NCI-H748 (cell line): ENCODE measurements around the gene FYB2.

Experiments
- DNase-seq: peaks from one replicate; lab custom pipeline; 2025; ENCODE audit not compliant: unreplicated experiment; lab: John Stamatoyannopoulos, UW

The FYB2 gene

DNA sequence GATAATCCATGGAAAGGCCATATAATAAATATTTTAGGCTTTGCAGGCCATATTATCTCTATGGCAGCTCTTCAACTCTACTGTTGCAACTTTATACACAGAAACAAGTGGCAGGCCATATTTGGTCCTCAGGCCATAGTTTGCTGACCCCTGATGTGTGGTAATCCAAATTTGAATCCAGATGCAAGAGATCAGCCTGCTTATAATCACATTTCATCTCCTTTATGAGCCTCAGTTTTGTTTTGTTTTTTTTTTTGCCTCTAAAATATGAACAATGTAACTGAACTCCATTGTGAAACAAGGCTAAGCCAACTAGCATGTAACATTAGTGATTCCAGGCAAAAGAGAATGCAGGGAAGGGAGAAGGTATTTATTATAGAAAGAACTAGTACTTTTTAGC is 92.5 kb downstream of the FYB2 start:
- DNase-seq, result no peak

DNA sequence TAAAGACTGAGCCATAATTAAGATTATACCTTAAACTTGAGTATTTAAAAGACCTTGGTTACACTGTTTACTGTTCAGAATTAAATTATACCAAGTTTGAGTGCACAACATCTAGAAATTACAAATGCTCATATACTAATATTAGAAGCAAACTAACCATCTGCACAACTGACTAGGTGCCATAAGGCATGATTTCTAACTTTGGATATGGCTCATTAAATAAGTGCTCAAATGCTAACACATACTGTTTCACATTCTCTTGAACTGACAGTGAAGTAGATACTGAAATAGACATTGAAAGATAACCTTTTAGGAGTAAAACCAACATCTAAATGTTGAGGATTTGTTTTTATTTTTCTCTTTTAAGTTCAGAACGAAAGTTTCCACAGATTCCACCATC is 100.0 kb downstream of the FYB2 start:
- DNase-seq, result no peak

DNA sequence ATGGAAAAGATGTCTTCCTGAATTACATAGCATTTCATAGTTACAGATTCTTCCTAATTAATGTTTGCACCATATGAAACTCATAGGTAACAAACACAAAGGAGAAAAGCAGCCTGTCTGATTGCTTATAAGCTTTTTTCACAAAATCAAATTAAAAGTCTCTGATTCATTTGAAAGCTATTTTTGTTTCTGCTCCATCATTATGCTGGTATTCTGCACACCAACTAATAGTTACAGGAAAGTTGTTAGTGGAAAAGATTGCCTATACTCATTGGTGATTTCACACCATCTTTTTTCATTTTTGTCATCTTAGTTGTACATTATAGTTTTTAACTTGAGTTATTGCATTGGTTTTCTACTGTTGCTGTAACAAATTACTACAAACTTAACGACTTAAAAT is 104.0 kb downstream of the FYB2 start:
- DNase-seq, result no peak

DNA sequence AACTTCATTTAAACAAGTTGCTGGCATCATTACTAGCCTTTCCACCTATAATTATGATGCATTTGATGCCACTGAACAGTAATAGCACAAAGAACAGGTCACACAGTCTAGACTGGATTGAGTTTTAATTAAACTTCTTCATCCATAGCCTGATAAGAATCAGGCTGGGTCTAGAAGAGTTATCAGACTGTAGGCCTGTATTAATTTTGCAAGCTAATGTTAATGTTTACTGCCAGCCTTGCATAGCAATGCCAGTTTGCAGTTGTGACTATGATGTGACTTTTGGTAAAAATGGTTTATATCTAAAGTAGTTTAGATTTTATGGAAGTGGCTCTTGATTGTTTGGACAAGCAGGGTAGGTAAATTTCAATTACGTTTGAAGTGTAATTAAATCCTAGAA is 106.1 kb downstream of the FYB2 start:
- no peak for DNase-seq

DNA sequence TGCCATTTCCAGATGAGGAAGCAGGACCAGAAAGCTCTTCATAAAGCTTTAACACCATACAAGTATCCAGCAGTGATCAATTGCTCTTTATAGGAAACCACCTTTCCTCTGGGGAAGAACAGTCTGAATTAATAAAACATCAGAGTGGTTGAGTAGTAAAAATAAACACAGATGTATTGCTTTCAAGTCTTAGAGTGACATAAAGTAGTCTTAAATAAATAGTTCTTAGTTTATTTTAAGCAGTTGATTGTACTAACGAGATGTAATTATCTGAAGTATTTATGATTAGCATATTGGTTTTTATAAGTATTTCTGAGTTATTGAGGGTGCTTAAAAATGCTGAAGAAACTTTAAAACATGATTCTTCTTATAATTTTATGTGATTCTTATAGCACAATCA is 107.1 kb downstream of the FYB2 start:
- DNase-seq, result no peak

DNA sequence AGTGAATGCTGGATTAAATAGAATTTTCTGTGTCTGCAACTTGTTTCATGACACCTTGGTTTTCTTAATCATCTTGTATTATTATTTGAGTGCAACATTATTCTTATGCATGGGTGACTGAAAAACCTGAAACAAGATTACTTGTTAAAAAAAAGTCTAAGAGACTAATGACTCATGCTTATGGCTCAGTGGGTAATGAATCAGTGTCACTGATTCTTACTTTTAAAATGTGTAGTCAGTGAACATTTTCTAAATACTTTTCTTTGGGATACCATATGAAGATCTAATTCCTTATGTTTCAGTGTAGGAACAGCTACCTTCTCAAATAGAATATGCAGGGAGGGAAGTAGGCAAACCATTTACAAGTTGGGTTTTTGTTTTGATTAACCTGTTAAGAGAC is 108.6 kb downstream of the FYB2 start:
- no peak for DNase-seq

DNA sequence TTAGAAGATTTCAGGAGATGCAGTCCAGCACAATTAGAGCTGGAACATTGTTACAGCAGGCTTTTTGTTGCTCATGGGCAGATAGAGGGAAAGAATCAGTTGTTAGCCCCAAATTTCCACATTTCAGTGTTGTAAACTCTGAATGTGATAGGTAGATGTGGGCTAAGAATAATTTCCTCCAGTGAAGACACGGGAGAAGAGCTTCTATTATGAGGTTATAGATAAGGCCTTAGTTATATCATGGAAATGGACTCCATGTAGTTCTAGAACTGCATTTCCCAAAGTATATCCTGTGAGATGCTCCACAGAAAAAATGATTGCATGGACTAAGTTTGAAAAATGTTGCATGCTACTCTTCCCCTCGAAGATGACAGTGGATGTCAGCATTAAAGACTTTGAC is 109.2 kb downstream of the FYB2 start:
- DNase-seq, result no peak

DNA sequence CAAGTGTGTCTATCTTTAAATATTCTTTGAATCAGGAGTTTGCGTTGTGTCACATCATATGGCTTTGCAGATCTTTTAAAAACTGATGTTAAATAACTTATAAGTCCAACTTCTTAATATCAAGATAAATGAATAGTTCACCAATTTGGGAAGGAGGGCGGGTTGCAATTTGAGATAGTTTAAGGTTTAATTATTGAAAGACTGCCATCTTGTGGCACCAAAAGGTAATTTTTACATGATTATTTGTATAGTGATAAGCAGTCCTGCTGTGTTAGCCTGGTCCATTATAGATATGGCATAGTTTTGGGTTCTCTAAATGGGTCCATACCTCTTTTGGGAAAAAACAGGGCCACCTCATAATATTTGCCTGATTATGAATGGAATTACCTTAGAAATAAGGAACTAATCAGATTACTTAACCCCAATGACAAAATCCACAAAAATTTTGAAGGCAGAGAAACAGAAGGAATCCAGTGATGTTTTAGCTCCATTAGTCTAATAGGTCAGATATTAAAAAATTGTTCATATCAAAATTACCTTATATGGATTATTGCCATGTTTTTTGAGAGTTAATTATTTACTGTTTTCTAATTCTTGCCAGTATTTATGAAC is 109.8 kb downstream of the FYB2 start:
- peak; percentile 75 for DNase-seq

DNA sequence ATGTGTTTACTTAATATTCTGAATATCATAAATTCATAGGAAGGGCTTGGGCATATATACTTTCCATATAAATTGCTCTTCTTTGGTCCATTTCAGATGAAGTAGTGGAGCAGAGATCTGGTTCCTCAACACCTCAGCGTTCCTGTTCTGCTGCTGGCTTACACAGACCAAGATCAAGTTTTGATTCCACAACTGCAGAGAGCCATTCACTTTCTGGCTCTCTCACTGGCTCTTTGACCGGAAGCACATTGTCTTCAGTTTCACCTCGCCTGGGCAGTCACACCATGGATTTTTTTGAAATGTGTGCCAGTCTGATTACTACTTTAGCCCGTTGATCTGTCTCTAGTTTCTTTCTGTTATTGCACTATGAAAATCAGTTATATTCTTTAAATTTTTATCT is 111.8 kb downstream of the FYB2 start:
- no peak for DNase-seq

DNA sequence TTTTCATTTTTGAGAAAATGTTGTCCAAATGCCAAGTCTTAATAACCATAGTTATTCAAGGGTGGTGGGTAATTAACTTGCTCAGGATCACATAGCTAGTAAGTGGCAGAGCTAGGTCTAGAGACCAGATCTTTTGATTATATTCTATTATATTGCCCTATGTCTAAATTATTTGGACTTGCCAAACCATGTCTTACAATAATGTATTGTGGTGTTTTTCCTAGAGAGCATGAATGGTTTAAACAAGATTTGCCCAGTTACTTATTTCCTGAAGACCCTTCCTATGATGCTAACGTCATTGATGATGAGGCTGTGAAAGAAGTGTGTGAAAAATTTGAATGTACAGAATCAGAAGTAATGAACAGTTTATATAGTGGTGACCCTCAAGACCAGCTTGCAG is 115.5 kb downstream of the FYB2 start:
- DNase-seq, result no peak

DNA sequence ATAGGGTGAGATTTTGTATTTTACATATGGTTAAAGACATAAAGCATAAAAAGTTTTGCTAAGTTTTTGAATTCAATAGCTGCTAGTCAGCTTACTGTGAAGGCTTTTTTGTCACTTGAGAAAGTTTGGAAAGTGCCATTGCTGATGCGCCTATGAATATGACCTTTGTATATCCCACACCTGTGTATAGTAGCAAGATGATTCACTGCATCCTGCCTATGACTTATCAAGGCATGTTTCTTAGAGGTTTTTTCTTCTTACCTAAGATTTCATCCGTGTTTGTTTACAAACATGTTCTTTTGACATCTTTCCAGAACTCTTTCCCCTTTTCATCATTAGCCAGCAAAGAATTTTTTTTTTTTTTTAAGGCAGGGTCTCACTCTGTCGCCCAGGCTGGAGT is 122.5 kb downstream of the FYB2 start:
- no peak for DNase-seq

DNA sequence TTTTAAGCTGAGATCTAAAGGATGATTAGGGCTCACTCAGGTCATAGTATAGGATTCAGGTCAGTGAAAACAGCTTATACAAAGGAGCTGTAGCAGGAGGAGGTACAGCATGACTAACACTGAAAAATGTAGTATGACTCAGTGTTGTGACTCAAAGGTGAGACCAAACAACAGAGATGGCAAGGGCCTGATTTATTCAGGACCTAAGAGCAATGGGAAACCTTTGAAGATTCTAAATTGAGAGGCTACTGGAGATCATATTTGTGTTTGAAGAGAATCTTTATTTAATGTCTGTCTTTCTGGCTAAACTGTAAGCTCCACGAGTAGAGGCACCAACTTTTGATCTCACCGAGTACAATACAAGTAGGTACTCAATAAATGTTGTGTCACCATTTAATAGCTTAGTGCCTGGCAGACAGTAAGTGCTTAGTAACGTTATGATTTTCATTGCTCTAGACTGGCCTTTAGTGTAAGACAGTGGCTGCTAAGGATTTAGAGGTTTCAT is 130.6 kb downstream of the FYB2 start:
- no peak for DNase-seq

DNA sequence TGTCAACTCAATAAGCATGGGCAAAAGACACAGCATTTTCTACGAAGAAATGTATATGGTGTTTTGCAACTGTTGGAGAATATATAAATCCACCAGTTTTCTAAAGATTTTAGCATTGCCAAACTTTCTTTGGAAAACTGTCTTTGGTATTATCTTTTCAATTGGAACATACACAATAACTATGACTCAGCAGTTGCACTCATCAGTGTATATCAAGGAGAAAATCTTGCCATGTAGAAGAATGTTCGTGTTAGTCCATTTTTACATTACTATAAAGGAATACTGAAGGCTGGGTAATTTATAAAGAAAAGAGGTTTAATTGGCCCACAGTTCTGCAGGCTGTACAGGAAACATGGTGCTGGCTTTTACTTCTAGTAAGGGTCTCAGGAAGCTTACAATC is 133.0 kb downstream of the FYB2 start:
- DNase-seq, result no peak

DNA sequence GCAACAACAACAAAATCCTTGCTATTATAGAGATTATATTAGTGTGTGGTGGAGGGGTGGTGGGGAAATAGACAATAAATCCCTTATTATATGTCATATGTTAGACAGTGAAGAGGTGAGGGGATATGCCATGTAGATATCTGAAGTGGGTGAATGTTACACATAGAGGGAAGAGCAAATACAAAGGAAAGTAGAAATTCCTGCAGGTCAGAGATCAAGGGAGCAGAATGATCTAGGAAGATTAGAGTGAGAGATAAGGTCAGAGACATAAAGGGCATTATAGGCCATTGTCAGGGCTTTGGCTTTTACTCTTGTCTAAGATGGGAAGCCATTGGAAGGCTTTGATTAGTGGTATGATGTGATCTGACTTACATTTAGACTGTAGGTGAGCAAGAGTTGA is 135.6 kb downstream of the FYB2 start:
- no peak for DNase-seq

DNA sequence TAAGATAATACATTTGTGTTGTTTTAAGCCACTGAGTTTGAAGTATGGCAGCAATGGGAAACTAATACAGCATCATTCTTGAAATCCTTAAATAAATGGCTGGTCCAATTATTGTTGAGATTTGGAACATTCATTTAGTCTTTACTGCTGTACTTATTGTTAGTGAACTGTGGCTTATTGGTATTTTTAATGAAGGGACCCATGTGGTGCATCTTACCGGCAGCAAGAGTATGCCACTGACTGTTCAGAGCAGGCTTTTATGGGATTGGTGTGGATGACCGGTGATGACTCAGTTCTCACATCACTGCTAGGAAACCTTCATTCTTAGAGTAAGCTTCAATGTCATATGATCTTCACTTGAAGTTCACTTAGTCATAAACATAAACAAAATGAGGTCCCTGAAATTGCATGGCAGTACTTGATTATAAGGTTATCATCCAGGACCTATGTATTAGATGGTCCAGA is 142.6 kb downstream of the FYB2 start:
- DNase-seq, result no peak

DNA sequence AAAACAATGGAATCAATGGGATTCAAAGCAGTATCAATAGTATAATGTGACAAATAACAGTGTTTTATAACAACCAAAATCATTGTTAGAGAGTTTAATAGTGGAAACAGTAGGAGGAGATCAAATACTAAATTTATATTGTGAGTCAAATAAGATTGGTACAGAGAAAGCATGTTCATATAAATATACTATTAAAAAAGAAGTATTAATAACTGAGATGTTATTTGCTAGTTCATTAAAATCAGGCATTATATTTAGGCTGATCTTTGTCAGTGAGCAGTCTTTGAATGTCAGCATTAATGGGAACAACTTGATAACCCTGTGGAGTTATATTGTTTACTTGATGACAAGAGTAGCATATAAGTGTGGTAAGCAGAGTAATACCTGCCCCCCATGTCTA is 143.4 kb downstream of the FYB2 start:
- DNase-seq, result no peak

DNA sequence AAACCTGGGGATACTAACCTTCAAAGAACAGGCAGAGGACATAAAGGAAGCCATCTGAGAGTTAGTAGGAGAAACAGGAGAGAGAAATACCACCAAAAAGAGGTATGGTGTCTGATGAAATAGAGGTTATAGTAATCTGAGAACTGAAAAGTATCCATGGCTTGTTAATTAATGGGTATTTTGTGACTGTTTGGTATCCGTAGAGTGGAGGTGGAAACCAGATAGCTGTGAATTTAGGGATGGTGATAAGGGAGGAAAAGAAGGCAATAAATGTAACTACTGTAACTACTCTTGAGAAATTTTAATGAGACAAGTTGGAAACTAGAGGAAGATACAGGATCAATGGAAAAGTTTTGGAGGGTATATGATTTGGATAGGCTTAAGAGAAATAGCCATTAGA is 146.6 kb downstream of the FYB2 start:
- no peak for DNase-seq

DNA sequence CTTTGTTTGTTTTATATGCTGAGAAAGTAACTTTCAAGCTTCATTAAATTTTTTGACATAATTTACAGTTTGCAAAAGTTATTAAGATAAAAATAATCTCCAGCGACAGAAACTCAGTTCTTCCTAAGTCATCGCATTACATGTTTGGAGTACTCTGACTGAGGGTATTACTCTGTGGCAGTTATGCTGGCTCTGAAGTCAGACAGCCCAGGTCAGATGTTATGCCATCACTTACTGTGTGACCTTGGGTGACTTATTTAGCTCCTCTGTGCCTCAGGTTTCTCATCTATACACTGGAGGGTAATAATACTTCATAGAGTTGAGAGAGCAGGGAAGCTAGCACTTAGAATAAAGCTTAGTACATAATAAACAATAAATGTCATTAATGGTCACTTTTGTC is 147.7 kb downstream of the FYB2 start:
- DNase-seq, result no peak

DNA sequence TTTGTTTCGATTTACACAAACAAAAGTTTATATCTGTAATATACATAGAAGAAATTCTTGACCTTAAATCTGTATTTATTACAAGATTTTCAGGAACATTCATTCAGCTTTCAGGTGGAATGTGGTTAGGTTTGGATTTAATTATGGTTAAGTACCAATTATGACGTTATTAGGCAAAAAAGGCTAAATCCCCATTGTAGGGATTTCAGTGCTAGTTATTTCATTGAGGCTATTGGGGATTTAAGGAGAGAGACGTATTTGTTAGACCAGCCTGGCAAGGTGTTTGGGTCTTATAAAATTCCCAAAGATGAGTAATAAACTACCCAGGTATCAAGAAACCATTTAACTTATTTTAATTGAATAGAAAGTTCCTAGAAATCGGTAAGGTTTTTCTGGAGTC is 148.1 kb downstream of the FYB2 start:
- no peak for DNase-seq

DNA sequence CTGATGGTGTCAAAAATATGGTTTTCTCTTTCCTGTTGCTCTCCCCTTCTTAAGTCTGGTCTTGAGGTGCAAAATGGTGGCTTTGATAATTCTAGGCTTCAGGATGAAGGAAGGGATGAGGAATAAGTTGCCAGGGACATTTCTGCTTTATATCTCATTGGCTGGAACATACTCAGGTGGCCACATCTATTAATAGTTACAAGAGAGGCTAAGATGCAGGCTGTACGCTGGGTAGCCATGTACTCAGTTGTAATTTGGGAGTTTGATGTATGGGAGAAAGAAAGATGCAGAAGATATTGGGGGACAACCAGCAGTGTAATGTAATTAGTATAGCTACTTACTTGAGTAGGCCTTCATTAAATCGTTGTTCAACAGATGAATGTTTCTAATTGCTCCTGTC is 148.9 kb downstream of the FYB2 start:
- DNase-seq, result no peak
